Central memory CD4-positive, alpha-beta T cell (primary cell): ENCODE results near the gene DNAJB1.
"Not testable (repeated sequence)": the region's sequence is repeated elsewhere in the genome, so short reads cannot be mapped to it uniquely, and the experiment has no call there.

Experiments
- DNase-seq: peaks from one replicate; pipeline ENCODE4 v3.0.0; 2022

DNAJB1 gene

GRCh38 chr19:14553042-14553938, 35.1 kb upstream of the DNAJB1 start:
- no peak for DNase-seq

GRCh38 chr19:14552006-14552360, 33.8 kb upstream of the DNAJB1 start:
- DNase-seq: not testable (repeated sequence)

- DNase-seq: peak; percentile 79
These were observed 33.2 kb upstream of the DNAJB1 start for GRCh38 chr19:14551134-14552005.

GRCh38 chr19:14550201-14550754, 32.1 kb upstream of the DNAJB1 start:
- no peak for DNase-seq

- no peak for DNase-seq
These were observed 27.5 kb upstream of the DNAJB1 start for GRCh38 chr19:14545716-14546082.

GRCh38 chr19:14544977-14545715, 26.9 kb upstream of the DNAJB1 start:
- no peak for DNase-seq

- DNase-seq: no peak
These were observed 25.9 kb upstream of the DNAJB1 start for GRCh38 chr19:14544047-14544446.

GRCh38 chr19:14542711-14543328, 24.6 kb upstream of the DNAJB1 start:
- DNase-seq: no peak

GRCh38 chr19:14541979-14542378, 23.8 kb upstream of the DNAJB1 start:
- DNase-seq: not testable (repeated sequence)

GRCh38 chr19:14540741-14541525, 22.7 kb upstream of the DNAJB1 start:
- no peak for DNase-seq

GRCh38 chr19:14536926-14537692, 18.9 kb upstream of the DNAJB1 start:
- DNase-seq: peak; percentile 19

GRCh38 chr19:14533450-14533849, 15.3 kb upstream of the DNAJB1 start:
- no peak for DNase-seq

GRCh38 chr19:14530506-14530905, 12.3 kb upstream of the DNAJB1 start:
- no peak for DNase-seq

GRCh38 chr19:14530005-14530348, 11.8 kb upstream of the DNAJB1 start:
- DNase-seq: peak; percentile 53

- DNase-seq: peak; percentile 100
These were observed 11.2 kb upstream of the DNAJB1 start, which contains the start of gene TECR for GRCh38 chr19:14529254-14530004. Gene TECR (plus strand): TSS chr19:14529594. CDS start chr19:14529697, 103 bp downstream.

- DNase-seq: no peak
These were observed 10.4 kb upstream of the DNAJB1 start for GRCh38 chr19:14528419-14529253.

- no peak for DNase-seq
These were observed 8.2 kb upstream of the DNAJB1 start for GRCh38 chr19:14526423-14526822.

GRCh38 chr19:14525729-14526128, 7.5 kb upstream of the DNAJB1 start:
- DNase-seq: no peak

- no peak for DNase-seq
These were observed 2.3 kb upstream of the DNAJB1 start for GRCh38 chr19:14520543-14520942.
